ENCODE data around the gene GALNT6. TPM values are rescaled to one million over a fixed set of nuclear protein-coding genes. Genes with fewer than 3 reads are reported as not detected.

Gene GALNT6
- total RNA-seq, 1 donor from 2014 or later = 0.77 TPM

Other genes with a start within 250 kb of the GALNT6 start
- 24.2 TPM for gene TFCP2, start 218.3 kb downstream of the GALNT6 start, total RNA-seq
- gene POU6F1, start 173.3 kb downstream of the GALNT6 start, total RNA-seq = 9.9 TPM
- gene DAZAP2, start 152.6 kb downstream of the GALNT6 start, total RNA-seq = 146 TPM
- 3.4 TPM for gene SMAGP, start 121.0 kb downstream of the GALNT6 start, total RNA-seq
- 1.7 TPM for gene BIN2, start 67.2 kb downstream of the GALNT6 start, total RNA-seq
- not detected for gene CELA1, start 44.7 kb downstream of the GALNT6 start, total RNA-seq
- 0.32 TPM for gene SLC4A8, start 33.4 kb upstream of the GALNT6 start, total RNA-seq
- gene SCN8A, start 199.8 kb upstream of the GALNT6 start, total RNA-seq = 0.22 TPM

Measured in left ventricle myocardium superior (tissue), 1 donor.